Suprapubic skin (tissue), 4 donors: Measurements from ENCODE around the gene COASY. TPM values are rescaled to one million over a fixed set of nuclear protein-coding genes. Genes with fewer than 3 reads are reported as not detected.
"Not testable (repeated sequence)": the region's sequence is repeated elsewhere in the genome, so short reads cannot be mapped to it uniquely, and the experiment has no call there.

Experiments used
- DNase-seq, 2 donors: peaks; one replicate each; pipeline ENCODE4 v3.0.0-alpha.2; 2019; ENCODE audit warnings: low spot score in 2 of 2
- H3K27ac ChIP-seq: fragments of 200-600 bp; sonication (generic); one replicate; pipeline ENCODE4 v1.5.1; 2019
- H3K27me3 ChIP-seq: fragments of 200-600 bp; sonication (generic); one replicate; pipeline ENCODE4 v1.5.1; 2019
- H3K36me3 ChIP-seq: fragments of 200-600 bp; sonication (generic); one replicate; pipeline ENCODE4 v1.5.1; 2019
- H3K4me1 ChIP-seq: fragments of 200-600 bp; sonication (generic); one replicate; pipeline ENCODE4 v1.5.1; 2019
- H3K4me3 ChIP-seq: fragments of 200-600 bp; sonication (generic); one replicate; pipeline ENCODE4 v1.5.1; 2019; ENCODE audit warnings: mild to moderate bottlenecking
- H3K9me3 ChIP-seq: fragments of 200-600 bp; sonication (generic); one replicate; pipeline ENCODE4 v1.5.1; 2019
- EP300 ChIP-seq: sonication (generic); formaldehyde crosslinking; IDR thresholded peaks from one replicate; pipeline ENCODE4 v1.6.1; 2017; ENCODE audit warnings: antibody characterized with exemption
- POLR2A ChIP-seq, 2 donors: fragments of 450-650 bp; IDR thresholded peaks; one replicate each; pipeline ENCODE4 v1.6.1; 2017; ENCODE audit warnings: antibody characterized with exemption in 2 of 2, mild to moderate bottlenecking in 2 of 2, moderate library complexity in 2 of 2
- POLR2AphosphoS5 ChIP-seq, 3 donors: sonication (generic); formaldehyde crosslinking; IDR thresholded peaks; one replicate each; pipeline ENCODE4 v1.6.1; 2017; ENCODE audit warnings: antibody characterized with exemption in 3 of 3
- WGBS: methylation state at CpG from one replicate; pipeline ENCODE4 v1.1.5; 2018; 5-methylcytosine and 5-hydroxymethylcytosine counted together
- total RNA-seq, 4 donors: library from RNA; depleted of rRNA; stranded (reverse); fragments of >200 nt; gene quantifications; one replicate each; pipeline ENCODE4 v1.1.0, GENCODE V29; 2016
- TF ChIP-seq, protein P1 (sequence below), 2 donors: fragments of 200-600 bp in 1 of 2; fragments of 450-650 bp in 1 of 2; sonication (generic) in 1 of 2; IDR thresholded peaks; one replicate each; pipeline ENCODE4 v1.5.1; 2016 to 2019; ENCODE audit warnings: antibody characterized with exemption in 2 of 2, mild to moderate bottlenecking in 1 of 2, moderate library complexity in 1 of 2

The COASY gene
- total RNA-seq, 4 donors from 2014 or later: 41.1 to 54.0 (median 46.0) TPM

DNA sequence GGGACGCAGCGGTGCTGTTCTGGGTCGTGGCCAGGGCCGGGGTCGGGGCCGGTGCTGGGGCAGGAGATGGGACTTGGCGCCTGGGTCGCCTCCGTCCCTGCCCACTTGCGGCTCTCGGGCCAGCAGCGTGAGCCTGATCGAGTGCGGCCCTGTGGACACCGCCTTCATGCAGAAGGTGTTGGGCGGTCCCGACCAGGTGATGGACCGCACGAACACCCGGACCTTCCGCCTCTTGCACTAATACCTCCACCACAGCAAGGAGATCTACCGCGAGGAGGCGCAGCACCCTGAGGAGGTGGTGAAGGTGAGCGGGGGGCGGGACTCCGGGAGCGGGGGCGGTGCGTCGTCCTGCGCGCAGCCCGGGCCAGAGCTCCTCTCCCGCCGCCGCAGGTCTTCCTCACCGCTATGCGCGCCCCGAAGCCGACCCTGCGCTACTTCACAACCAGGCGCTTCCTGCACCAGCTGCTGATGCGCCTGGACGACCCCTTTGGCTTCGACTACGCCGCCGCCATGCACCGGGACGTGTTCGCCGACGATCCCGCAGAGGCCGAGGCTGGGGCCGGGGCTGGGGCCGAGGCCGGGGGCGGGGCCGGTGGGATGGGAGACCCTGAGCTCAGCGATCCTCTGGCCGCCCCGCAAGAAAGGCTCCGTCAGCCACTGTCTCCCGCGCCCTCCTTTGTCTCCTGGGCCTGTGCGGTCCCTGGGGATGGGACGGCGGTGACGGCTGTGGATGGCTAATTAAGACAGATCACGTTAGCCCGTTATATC is 13.7 kb upstream of the COASY start:
- Histone ChIP-seq H3K36me3 (peaks cover 14% of the 10 kb centered on the region), H3K4me3 (peak overlapping the region; percentile 48), H3K27ac (no peak overlapping the region), H3K27me3 (no peaks in the 10 kb centered on the region), H3K9me3 (no peaks in the 10 kb centered on the region), H3K4me1 (peaks cover 30% of the 10 kb centered on the region)
- no peak for DNase-seq
- TF ChIP-seq EP300 (no peak), POLR2AphosphoS5 (IDR thresholded peaks at IDR 0.05) (no peak), POLR2A (IDR thresholded peaks at IDR 0.05) (no peak)
- TF ChIP-seq, protein P1, sequence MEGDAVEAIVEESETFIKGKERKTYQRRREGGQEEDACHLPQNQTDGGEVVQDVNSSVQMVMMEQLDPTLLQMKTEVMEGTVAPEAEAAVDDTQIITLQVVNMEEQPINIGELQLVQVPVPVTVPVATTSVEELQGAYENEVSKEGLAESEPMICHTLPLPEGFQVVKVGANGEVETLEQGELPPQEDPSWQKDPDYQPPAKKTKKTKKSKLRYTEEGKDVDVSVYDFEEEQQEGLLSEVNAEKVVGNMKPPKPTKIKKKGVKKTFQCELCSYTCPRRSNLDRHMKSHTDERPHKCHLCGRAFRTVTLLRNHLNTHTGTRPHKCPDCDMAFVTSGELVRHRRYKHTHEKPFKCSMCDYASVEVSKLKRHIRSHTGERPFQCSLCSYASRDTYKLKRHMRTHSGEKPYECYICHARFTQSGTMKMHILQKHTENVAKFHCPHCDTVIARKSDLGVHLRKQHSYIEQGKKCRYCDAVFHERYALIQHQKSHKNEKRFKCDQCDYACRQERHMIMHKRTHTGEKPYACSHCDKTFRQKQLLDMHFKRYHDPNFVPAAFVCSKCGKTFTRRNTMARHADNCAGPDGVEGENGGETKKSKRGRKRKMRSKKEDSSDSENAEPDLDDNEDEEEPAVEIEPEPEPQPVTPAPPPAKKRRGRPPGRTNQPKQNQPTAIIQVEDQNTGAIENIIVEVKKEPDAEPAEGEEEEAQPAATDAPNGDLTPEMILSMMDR (IDR thresholded peaks at IDR 0.05): peak in 1 of 2 donors; percentile 43
- WGBS: 27% methylated on average over 22 of the region's 74 CpGs

DNA sequence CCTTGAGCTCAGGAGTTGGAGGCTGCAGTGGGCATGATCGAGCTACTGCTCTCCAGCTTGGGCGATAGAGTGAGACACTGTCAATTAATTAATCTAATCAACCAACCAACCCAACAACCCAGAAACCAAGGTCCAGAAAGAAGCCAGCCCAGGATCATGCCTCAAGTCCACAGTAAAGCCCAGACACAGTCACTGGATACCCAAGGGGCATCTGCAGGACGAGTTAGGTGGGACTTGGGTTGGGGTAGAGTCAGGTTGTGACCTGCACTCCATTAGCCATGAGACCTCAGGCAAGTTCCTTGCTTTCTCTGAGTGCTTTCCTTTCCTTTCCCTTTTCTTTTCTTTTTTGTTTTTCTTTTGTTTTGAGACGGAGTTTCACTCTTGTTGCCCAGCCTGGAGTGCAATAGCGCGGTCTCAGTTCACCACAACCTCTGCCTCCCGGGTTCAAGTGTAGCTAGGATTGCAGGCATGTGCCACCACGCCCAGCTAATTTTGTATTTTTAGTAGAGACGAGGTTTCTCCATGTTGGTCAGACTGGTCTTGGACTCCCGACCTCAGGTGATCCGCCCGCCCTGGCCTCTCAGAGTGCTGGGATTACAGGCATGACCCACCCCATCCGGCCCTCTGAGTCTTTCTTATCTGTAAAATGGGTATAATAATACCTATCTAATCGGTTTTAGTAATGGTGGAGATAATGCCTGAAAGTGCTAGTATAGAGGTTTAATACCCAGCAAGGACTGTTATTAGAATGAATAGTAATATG is 12.8 kb upstream of the COASY start:
- Histone ChIP-seq H3K27ac (no peak overlapping the region), H3K36me3 (peaks cover 5% of the 10 kb centered on the region), H3K27me3 (no peaks in the 10 kb centered on the region), H3K4me3 (no peak overlapping the region), H3K4me1 (peaks cover 39% of the 10 kb centered on the region), H3K9me3 (no peaks in the 10 kb centered on the region)
- WGBS: 78% methylated on average over 14 of the region's 14 CpGs
- TF ChIP-seq POLR2A (IDR thresholded peaks at IDR 0.05) (no peak), POLR2AphosphoS5 (IDR thresholded peaks at IDR 0.05) (no peak), EP300 (no peak)
- TF ChIP-seq, protein P1 (IDR thresholded peaks at IDR 0.05): no peak
- no peak for DNase-seq

DNA sequence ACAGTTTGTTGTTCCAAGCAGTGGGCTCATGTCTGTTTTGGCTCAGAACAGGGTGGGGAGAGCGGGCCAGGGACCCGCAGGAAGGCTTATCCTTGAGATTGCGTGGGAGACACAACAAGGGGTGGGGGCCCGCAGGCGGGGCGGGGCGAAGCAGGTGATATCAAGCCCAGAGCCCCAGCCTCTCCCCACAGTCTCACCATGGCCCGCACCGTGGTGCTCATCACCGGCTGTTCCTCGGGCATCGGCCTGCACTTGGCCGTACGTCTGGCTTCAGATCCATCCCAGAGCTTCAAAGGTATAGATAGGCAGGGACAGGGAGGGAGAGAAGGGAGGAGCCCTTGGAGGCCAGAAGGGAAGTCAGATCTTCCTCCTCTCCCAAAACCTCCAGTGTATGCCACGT is 9.2 kb upstream of the COASY start, which contains the start of gene HSD17B1:
Gene HSD17B1, plus strand, starts transcription at position 188 of the 400 bp plus-strand sequence. Its CDS starts 11 bp downstream, at position 199.
- peaks cover 44% of the 10 kb centered on the region for H3K4me1 ChIP-seq
- not testable (repeated sequence) for H3K27me3 ChIP-seq, DNase-seq, H3K9me3 ChIP-seq, H3K36me3 ChIP-seq
- peak within 1 kb of the TSS; percentile 88 for H3K4me3 ChIP-seq
- 92% methylated on average over 15 of the region's 15 CpGs for WGBS
- H3K27ac ChIP-seq: peak within 1 kb of the TSS; percentile 81

DNA sequence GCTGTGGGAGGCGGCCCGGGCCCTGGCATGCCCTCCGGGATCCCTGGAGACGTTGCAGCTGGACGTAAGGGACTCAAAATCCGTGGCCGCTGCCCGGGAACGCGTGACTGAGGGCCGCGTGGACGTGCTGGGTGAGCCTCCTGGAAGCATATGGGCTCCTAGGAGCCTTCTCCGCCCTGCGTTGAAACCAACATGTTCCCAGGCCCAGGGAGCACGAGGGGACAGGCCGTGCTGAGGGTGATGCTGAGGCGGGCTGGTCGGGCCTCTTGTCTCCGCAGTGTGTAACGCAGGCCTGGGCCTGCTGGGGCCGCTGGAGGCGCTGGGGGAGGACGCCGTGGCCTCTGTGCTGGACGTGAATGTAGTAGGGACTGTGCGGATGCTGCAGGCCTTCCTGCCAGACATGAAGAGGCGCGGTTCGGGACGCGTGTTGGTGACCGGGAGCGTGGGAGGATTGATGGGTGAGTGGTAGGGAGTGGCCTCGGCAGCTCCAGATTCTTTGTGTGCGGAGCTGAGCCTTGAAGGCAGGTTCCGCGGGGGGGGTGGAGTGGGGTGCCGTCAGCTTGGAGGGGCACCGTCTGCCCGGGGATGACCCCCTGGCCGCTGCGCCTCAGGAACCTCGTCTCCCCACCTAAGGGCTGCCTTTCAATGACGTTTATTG is 8.7 kb upstream of the COASY start:
- peaks cover 38% of the 10 kb centered on the region for H3K4me1 ChIP-seq
- H3K27me3 ChIP-seq: no peaks in the 10 kb centered on the region
- H3K36me3 ChIP-seq: no peaks in the 10 kb centered on the region
- H3K27ac ChIP-seq: peak overlapping the region; percentile 81
- WGBS: 54% methylated on average over 35 of the region's 45 CpGs
- no peak for DNase-seq
- H3K4me3 ChIP-seq: peak overlapping the region; percentile 88
- H3K9me3 ChIP-seq: no peaks in the 10 kb centered on the region
- TF ChIP-seq, protein P1 (IDR thresholded peaks at IDR 0.05): no peak
- no peak for TF ChIP-seq POLR2A (IDR thresholded peaks at IDR 0.05)
- no peak for TF ChIP-seq POLR2AphosphoS5 (IDR thresholded peaks at IDR 0.05)
- no peak for TF ChIP-seq EP300

DNA sequence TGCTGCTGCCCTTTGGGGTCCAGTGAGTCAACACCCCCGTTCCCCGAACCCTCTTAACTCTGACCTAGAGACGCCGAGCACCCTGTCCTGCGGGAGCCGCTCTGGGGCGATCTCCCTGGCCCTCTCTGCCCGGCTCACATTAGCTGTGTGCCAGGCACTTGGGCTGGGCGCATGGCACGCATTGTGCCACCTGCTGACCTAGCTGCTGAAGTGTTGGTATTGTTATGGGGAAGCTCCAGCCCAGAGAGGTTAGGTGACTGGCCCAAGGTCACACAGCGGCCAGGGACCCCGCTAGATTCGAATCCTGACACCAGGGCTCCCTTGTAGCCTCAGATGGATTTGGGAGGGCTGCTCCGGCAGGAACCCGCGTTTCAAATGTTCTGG is 8.1 kb upstream of the COASY start:
- TF ChIP-seq POLR2AphosphoS5 (IDR thresholded peaks at IDR 0.05): no peak
- TF ChIP-seq POLR2A (IDR thresholded peaks at IDR 0.05): no peak
- TF ChIP-seq, protein P1 (IDR thresholded peaks at IDR 0.05): no peak
- TF ChIP-seq EP300: no peak
- Histone ChIP-seq H3K27ac (peak overlapping the region; percentile 81), H3K27me3 (no peaks in the 10 kb centered on the region), H3K36me3 (no peaks in the 10 kb centered on the region), H3K4me3 (peak overlapping the region; percentile 88), H3K9me3 (no peaks in the 10 kb centered on the region), H3K4me1 (peaks cover 33% of the 10 kb centered on the region)
- DNase-seq: no peak
- WGBS: 25% methylated on average over 7 of the region's 16 CpGs
